Measurements from ENCODE around the gene PPP5C. TPM values are rescaled to one million over a fixed set of nuclear protein-coding genes. Genes with fewer than 3 reads are reported as not detected.

The PPP5C gene
- total and polyA plus RNA-seq, 9 of the 15 experiments (the other 6 are each of a cell fraction or from before 2014, with no cell fraction given) = 1.9 to 166 (median 108) TPM

GRCh38 chr19:46357846-46358583, 11.1 kb downstream of the PPP5C start (continued):
- TF ChIP-seq NR2C2 (CRISPR knock-in tag; IDR thresholded peaks at IDR 0.05) = no peak
- TF ChIP-seq NR2C2 (tag; IDR thresholded peaks at IDR 0.05) = no peak
- no peak for TF ChIP-seq ZNF212 (CRISPR knock-in tag; IDR thresholded peaks at IDR 0.05)
- no peak for TF ChIP-seq NCOA1 (IDR thresholded peaks at IDR 0.05; ENCODE audit: low read depth)
- no peak for TF ChIP-seq PCBP1 (IDR thresholded peaks at IDR 0.05; ENCODE audit: low read depth, low read length, poor library complexity, severe bottlenecking)

- H3K4me2 ChIP-seq (ENCODE audit: insufficient read depth, low read length) = no peak overlapping the region
- POLR2A ChIA-PET = no interaction called here
- TF ChIP-seq CAMTA2 (CRISPR knock-in tag; conservative IDR thresholded peaks at IDR 0.05) (no peak), ADNP (tag; IDR thresholded peaks at IDR 0.05) (no peak), CEBPG (CRISPR knock-in tag; IDR thresholded peaks at IDR 0.05) (no peak), CEBPG (tag; conservative IDR thresholded peaks at IDR 0.05 in 1 of 2, IDR thresholded peaks at IDR 0.05 in 1 of 2) (no peak), HMG20A (CRISPR knock-in tag; conservative IDR thresholded peaks at IDR 0.05) (no peak), ZNF766 (CRISPR knock-in tag; conservative IDR thresholded peaks at IDR 0.05) (no peak), ATF7 (IDR thresholded peaks at IDR 0.05) (no peak), ZFP36 (IDR thresholded peaks at IDR 0.05; ENCODE audit: low read depth, low read length, partially characterized antibody) (no peak), HNRNPK (IDR thresholded peaks at IDR 0.05; ENCODE audit: low read depth, low read length, poor library complexity, severe bottlenecking) (no peak), TFE3 (CRISPR knock-in tag; IDR thresholded peaks at IDR 0.05) (no peak), ZC3H11A (IDR thresholded peaks at IDR 0.05; ENCODE audit: low read depth, low read length) (no peak), TCF15 (CRISPR knock-in tag; IDR thresholded peaks at IDR 0.05) (no peak), BRD9 (IDR thresholded peaks at IDR 0.05; ENCODE audit: low read depth, partially characterized antibody) (no peak), TFAM (CRISPR knock-in tag; conservative IDR thresholded peaks at IDR 0.05) (no peak), POLR2H (tag; IDR thresholded peaks at IDR 0.05; ENCODE audit: low read depth) (no peak), ZNF134 (CRISPR knock-in tag; conservative IDR thresholded peaks at IDR 0.05) (no peak), NR2C1 (IDR thresholded peaks at IDR 0.05) (no peak), NR2C1 (tag; IDR thresholded peaks at IDR 0.05) (no peak)
These were observed 15.0 kb downstream of the PPP5C start for GRCh38 chr19:46361915-46362314.

More at GRCh38 chr19:46361915-46362314, 15.0 kb downstream of the PPP5C start:
- 64% methylated on average over 2 of the region's 2 CpGs for WGBS (ENCODE audit: insufficient coverage, low coverage, missing lambda C conversion rate)
- H3K79me2 ChIP-seq (ENCODE audit: control insufficient read depth, insufficient read depth, low read length) = peaks cover 49% of the 10 kb centered on the region
- ATAC-seq (no peak), DNase-seq (ENCODE audit: extremely low read depth in 1 of 4, low spot score in 3 of 4) (no peak), FAIRE-seq (no peak)
- in situ Hi-C loops (cut with MboI) = no loop called here
- H3K9me3 ChIP-seq (replicated peaks; ENCODE audit: control insufficient read depth, insufficient read depth, low read depth, low read length) = no peaks in the 10 kb centered on the region
- no peaks in the 10 kb centered on the region; a peak in 1 of 5 replicates for H3K4me1 ChIP-seq (replicated peaks in 1 of 2; ENCODE audit: control insufficient read depth in 2 of 2, insufficient read depth in 2 of 2, low read length in 2 of 2)
- BruUV-seq (replicated peaks) = no TSS peak
- no peaks in the 10 kb centered on the region for H4K20me1 ChIP-seq (replicated peaks; ENCODE audit: control insufficient read depth, insufficient read depth, low read length)
- H3K9me1 ChIP-seq (ENCODE audit: control insufficient read depth, insufficient read depth, low read length) = no peaks in the 10 kb centered on the region
- H3K27ac ChIP-seq (ENCODE audit: extremely low read depth, low read depth, low read length) = no peak overlapping the region
- intact Hi-C loops (cut with micrococcal nuclease) = no loop called here
- no peaks in the 10 kb centered on the region for H3K27me3 ChIP-seq (ENCODE audit: control insufficient read depth in 2 of 2, insufficient read depth in 2 of 2, low read length in 2 of 2)
- H3K36me3 ChIP-seq (ENCODE audit: control insufficient read depth, insufficient read depth, low read length) = peaks cover 72% of the 10 kb centered on the region; the same call in 2 of the 3 replicates
- H3K9ac ChIP-seq (ENCODE audit: insufficient read depth in 1 of 2, low read depth in 2 of 2, low read length in 2 of 2) = no peak overlapping the region
- CTCF ChIA-PET (ENCODE audit: low intra/inter-chr PET ratio) = interaction anchor here (0.6 kb wide), 1 partner anchor 13 kb away, joined by 3 read pairs; no protein-coding TSS in a partner anchor
- no peak overlapping the region for H3K4me3 ChIP-seq
- no peak overlapping the region for H2AFZ ChIP-seq (ENCODE audit: low read depth, low read length)
